Measurements from ENCODE around the gene DPYSL3. TPM values are rescaled to one million over a fixed set of nuclear protein-coding genes. Genes with fewer than 3 reads are reported as not detected.
A peak's percentile ranks its signal among the peaks of the same experiment; 100 is the strongest.

Gene DPYSL3
- total RNA-seq, 1 experiment from 2014 or later: 17.2 TPM

- no peak for TF ChIP-seq ZBTB33 (IDR thresholded peaks at IDR 0.05; ENCODE audit: extremely low read depth, insufficient replicate concordance, low read length)
- TF ChIP-seq EZH2 (IDR thresholded peaks at IDR 0.05): no peak
- 0 out of 2 replicates have a peak, but pooled peaks have one; percentile 23 for TF ChIP-seq EGR1 (IDR thresholded peaks at IDR 0.05; ENCODE audit: low read depth)
- no peak for TF ChIP-seq SP1 (IDR thresholded peaks at IDR 0.05; ENCODE audit: low read depth)
- TF ChIP-seq ZFX (IDR thresholded peaks at IDR 0.05): no peak
Observed at GRCh38 chr5:147453875-147454814, 55.7 kb downstream of the DPYSL3 start (continued).

DNA sequence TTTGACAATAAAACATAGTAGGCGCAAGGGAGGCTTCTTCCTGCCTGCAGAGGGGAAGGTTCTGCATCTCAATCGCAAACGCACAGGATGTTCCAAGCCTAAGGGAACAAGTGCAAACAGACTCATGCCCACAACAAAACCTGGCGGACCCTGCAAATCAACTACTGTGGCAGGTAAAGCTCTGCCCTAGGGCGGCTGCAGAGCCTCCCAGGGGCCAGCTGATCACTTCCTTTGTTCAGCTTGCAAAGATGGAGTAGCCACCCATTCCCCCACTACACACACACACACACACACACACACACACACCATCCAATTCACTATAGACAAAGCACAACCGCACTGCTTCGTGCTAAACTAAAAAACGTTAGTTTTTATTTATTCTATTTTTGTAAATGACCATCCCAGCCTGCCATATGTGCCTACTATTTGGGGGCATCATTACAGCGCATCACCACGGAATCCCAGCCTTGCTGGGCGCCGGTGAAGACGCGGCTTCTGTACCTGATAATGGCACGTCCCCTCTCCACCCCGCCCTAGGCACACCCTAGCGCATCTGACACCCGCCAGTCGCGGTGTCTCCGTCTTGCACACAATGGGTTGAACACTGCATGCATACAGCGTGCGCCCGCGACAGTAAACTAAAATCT, 57.6 kb downstream of the DPYSL3 start:
- ATAC-seq: no peak
- no TSS peak for BruUV-seq (replicated peaks)
- ChIA-PET POLR2A (no interaction called here), RAD21 (ENCODE audit: low non-redundant PET in 1 of 2, low total read pairs in 2 of 2, uncharacterized antibody in 2 of 2, unreplicated experiment in 2 of 2) (no interaction called here), CTCF (interaction anchor here (1.3 kb wide), 1 partner anchor 126 kb away, joined by 5 read pairs; no protein-coding TSS in a partner anchor)
- Histone ChIP-seq H3K9me2 (ENCODE audit: insufficient read depth) (no peaks in the 10 kb centered on the region), H4K20me1 (ENCODE audit: insufficient read depth) (no peaks in the 10 kb centered on the region), H3K9ac (ENCODE audit: low read length) (no peak overlapping the region), H3K36me3 (ENCODE audit: control insufficient read depth in 1 of 2, insufficient read depth in 2 of 2, low read length in 2 of 2) (no peaks in the 10 kb centered on the region), H3K9me3 (ENCODE audit: control insufficient read depth in 1 of 2, insufficient read depth in 1 of 2, low read depth in 1 of 2, low read length in 2 of 2) (no peaks in the 10 kb centered on the region), H3K79me2 (ENCODE audit: insufficient read depth, low read length) (no peaks in the 10 kb centered on the region), H3K27me3 (ENCODE audit: insufficient read depth, low read length) (peaks cover 3% of the 10 kb centered on the region; the same call in 1 of the 2 replicates), H3K4me1 (ENCODE audit: control insufficient read depth in 1 of 2, insufficient read depth in 2 of 2, low read length in 2 of 2) (peaks cover 0 to 7% of the 10 kb centered on the region in 2 experiments; a peak in 2 of 4 replicates), H3K4me2 (ENCODE audit: low read length) (no peak overlapping the region), H2AFZ (ENCODE audit: low read depth, low read length, poor library complexity, severe bottlenecking) (no peak overlapping the region), H3K4me3 (replicated peaks in 1 of 2; ENCODE audit: low read depth in 1 of 2, low read length in 2 of 2) (no peak overlapping the region), H3K27ac (ENCODE audit: low read depth, low read length) (no peak overlapping the region)
- no peak for TF ChIP-seq EZH2phosphoT487 (IDR thresholded peaks at IDR 0.05; ENCODE audit: borderline replicate concordance)
- TF ChIP-seq YY1 (IDR thresholded peaks at IDR 0.05; ENCODE audit: extremely low read depth, insufficient replicate concordance, low read depth, low read length): no peak
- no peak for TF ChIP-seq CBX3 (IDR thresholded peaks at IDR 0.05; ENCODE audit: low read depth)
- no peak for TF ChIP-seq ZFX (IDR thresholded peaks at IDR 0.05)
- no peak for TF ChIP-seq RAD21 (IDR thresholded peaks at IDR 0.05; ENCODE audit: low read depth)
- no peak for TF ChIP-seq MAX (IDR thresholded peaks at IDR 0.05)
- no peak for TF ChIP-seq JUND (IDR thresholded peaks at IDR 0.05)
- TF ChIP-seq EZH2 (IDR thresholded peaks at IDR 0.05): no peak
- no peak for TF ChIP-seq CEBPB (IDR thresholded peaks at IDR 0.05; ENCODE audit: low read depth)
- TF ChIP-seq FOSL1 (IDR thresholded peaks at IDR 0.05; ENCODE audit: low read depth): no peak
- TF ChIP-seq ELF1 (IDR thresholded peaks at IDR 0.05; ENCODE audit: borderline replicate concordance, low read depth): no peak
- no peak for TF ChIP-seq SIN3A (IDR thresholded peaks at IDR 0.05; ENCODE audit: low read depth)
- TF ChIP-seq SRF (IDR thresholded peaks at IDR 0.05; ENCODE audit: low read depth): no peak
- TF ChIP-seq, protein P1, sequence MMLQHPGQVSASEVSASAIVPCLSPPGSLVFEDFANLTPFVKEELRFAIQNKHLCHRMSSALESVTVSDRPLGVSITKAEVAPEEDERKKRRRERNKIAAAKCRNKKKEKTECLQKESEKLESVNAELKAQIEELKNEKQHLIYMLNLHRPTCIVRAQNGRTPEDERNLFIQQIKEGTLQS (IDR thresholded peaks at IDR 0.05): no peak
- TF ChIP-seq, protein P2, sequence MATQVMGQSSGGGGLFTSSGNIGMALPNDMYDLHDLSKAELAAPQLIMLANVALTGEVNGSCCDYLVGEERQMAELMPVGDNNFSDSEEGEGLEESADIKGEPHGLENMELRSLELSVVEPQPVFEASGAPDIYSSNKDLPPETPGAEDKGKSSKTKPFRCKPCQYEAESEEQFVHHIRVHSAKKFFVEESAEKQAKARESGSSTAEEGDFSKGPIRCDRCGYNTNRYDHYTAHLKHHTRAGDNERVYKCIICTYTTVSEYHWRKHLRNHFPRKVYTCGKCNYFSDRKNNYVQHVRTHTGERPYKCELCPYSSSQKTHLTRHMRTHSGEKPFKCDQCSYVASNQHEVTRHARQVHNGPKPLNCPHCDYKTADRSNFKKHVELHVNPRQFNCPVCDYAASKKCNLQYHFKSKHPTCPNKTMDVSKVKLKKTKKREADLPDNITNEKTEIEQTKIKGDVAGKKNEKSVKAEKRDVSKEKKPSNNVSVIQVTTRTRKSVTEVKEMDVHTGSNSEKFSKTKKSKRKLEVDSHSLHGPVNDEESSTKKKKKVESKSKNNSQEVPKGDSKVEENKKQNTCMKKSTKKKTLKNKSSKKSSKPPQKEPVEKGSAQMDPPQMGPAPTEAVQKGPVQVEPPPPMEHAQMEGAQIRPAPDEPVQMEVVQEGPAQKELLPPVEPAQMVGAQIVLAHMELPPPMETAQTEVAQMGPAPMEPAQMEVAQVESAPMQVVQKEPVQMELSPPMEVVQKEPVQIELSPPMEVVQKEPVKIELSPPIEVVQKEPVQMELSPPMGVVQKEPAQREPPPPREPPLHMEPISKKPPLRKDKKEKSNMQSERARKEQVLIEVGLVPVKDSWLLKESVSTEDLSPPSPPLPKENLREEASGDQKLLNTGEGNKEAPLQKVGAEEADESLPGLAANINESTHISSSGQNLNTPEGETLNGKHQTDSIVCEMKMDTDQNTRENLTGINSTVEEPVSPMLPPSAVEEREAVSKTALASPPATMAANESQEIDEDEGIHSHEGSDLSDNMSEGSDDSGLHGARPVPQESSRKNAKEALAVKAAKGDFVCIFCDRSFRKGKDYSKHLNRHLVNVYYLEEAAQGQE (IDR thresholded peaks at IDR 0.05; ENCODE audit: low read depth): no peak
- no peak for DNase-seq (ENCODE audit: low read depth, low spot score)
- intact Hi-C loops (cut with micrococcal nuclease): no loop called here
